ENCODE results near the gene ESRRG.

ESRRG gene

GRCh38 chr1:216665406-216665805 lies 57.8 kb downstream of the ESRRG start:
- H3K9ac ChIP-seq (ENCODE audit: low read length) = no peak overlapping the region
- H3K4me1 ChIP-seq (ENCODE audit: insufficient read depth, low read length) = no peaks in the 10 kb centered on the region
- no peaks in the 10 kb centered on the region for H3K27me3 ChIP-seq (ENCODE audit: control insufficient read depth in 1 of 2, insufficient read depth in 2 of 2, low read length in 2 of 2)
- H3K36me3 ChIP-seq (ENCODE audit: insufficient read depth, low read length) = no peaks in the 10 kb centered on the region
- H3K4me3 ChIP-seq (ENCODE audit: low read depth in 1 of 2, low read length in 2 of 2) = no peak overlapping the region
- no peak overlapping the region for H3K27ac ChIP-seq (ENCODE audit: low read depth, low read length)
- no peaks in the 10 kb centered on the region for H3K9me3 ChIP-seq (ENCODE audit: low read length)

GRCh38 chr1:216662681-216663080 lies 60.5 kb downstream of the ESRRG start:
- Histone ChIP-seq H3K9me3 (ENCODE audit: low read length) (no peaks in the 10 kb centered on the region), H3K36me3 (ENCODE audit: insufficient read depth, low read length) (no peaks in the 10 kb centered on the region), H3K4me1 (ENCODE audit: insufficient read depth, low read length) (no peaks in the 10 kb centered on the region), H3K4me3 (ENCODE audit: low read depth in 1 of 2, low read length in 2 of 2) (no peak overlapping the region), H3K9ac (ENCODE audit: low read length) (no peak overlapping the region), H3K27ac (ENCODE audit: low read depth, low read length) (no peak overlapping the region), H3K27me3 (ENCODE audit: control insufficient read depth in 1 of 2, insufficient read depth in 2 of 2, low read length in 2 of 2) (no peaks in the 10 kb centered on the region)

- H3K27ac ChIP-seq (ENCODE audit: low read depth, low read length) = no peak overlapping the region
- no peak overlapping the region for H3K9ac ChIP-seq (ENCODE audit: low read length)
- H3K4me1 ChIP-seq (ENCODE audit: insufficient read depth, low read length) = no peaks in the 10 kb centered on the region
- no peaks in the 10 kb centered on the region for H3K27me3 ChIP-seq (ENCODE audit: control insufficient read depth in 1 of 2, insufficient read depth in 2 of 2, low read length in 2 of 2)
- H3K4me3 ChIP-seq (ENCODE audit: low read depth in 1 of 2, low read length in 2 of 2) = no peak overlapping the region
- H3K9me3 ChIP-seq (ENCODE audit: low read length) = no peaks in the 10 kb centered on the region
- no peaks in the 10 kb centered on the region for H3K36me3 ChIP-seq (ENCODE audit: insufficient read depth, low read length)
Measured at GRCh38 chr1:216660561-216660960, 62.7 kb downstream of the ESRRG start.

- no peaks in the 10 kb centered on the region for H3K4me1 ChIP-seq (ENCODE audit: insufficient read depth, low read length)
- no peak overlapping the region for H3K9ac ChIP-seq (ENCODE audit: low read length)
- H3K27me3 ChIP-seq (ENCODE audit: control insufficient read depth in 1 of 2, insufficient read depth in 2 of 2, low read length in 2 of 2) = no peaks in the 10 kb centered on the region
Measured at GRCh38 chr1:216653001-216653400, 70.2 kb downstream of the ESRRG start.

GRCh38 chr1:216651826-216652418 lies 71.3 kb downstream of the ESRRG start:
- H3K36me3 ChIP-seq (ENCODE audit: insufficient read depth, low read length) = no peaks in the 10 kb centered on the region
- H3K27ac ChIP-seq (ENCODE audit: low read depth, low read length) = no peak overlapping the region
- H3K9ac ChIP-seq (ENCODE audit: low read length) = no peak overlapping the region

More at GRCh38 chr1:216653001-216653400, 70.2 kb downstream of the ESRRG start:
- Histone ChIP-seq H3K36me3 (ENCODE audit: insufficient read depth, low read length) (no peaks in the 10 kb centered on the region), H3K27ac (ENCODE audit: low read depth, low read length) (no peak overlapping the region), H3K4me3 (ENCODE audit: low read depth in 1 of 2, low read length in 2 of 2) (no peak overlapping the region), H3K9me3 (ENCODE audit: low read length) (no peaks in the 10 kb centered on the region)

GRCh38 chr1:216643176-216643575 lies 80.1 kb downstream of the ESRRG start:
- no peaks in the 10 kb centered on the region for H3K9me3 ChIP-seq (ENCODE audit: low read length)
- no peak overlapping the region for H3K4me3 ChIP-seq (ENCODE audit: low read depth in 1 of 2, low read length in 2 of 2)
- H3K9ac ChIP-seq (ENCODE audit: low read length) = no peak overlapping the region

More at GRCh38 chr1:216651826-216652418, 71.3 kb downstream of the ESRRG start:
- no peaks in the 10 kb centered on the region for H3K9me3 ChIP-seq (ENCODE audit: low read length)
- no peaks in the 10 kb centered on the region for H3K27me3 ChIP-seq (ENCODE audit: control insufficient read depth in 1 of 2, insufficient read depth in 2 of 2, low read length in 2 of 2)
- no peak overlapping the region for H3K4me3 ChIP-seq (ENCODE audit: low read depth in 1 of 2, low read length in 2 of 2)
- no peaks in the 10 kb centered on the region for H3K4me1 ChIP-seq (ENCODE audit: insufficient read depth, low read length)

GRCh38 chr1:216641669-216642460 lies 81.4 kb downstream of the ESRRG start:
- no peaks in the 10 kb centered on the region for H3K36me3 ChIP-seq (ENCODE audit: insufficient read depth, low read length)
- H3K4me1 ChIP-seq (ENCODE audit: insufficient read depth, low read length) = no peaks in the 10 kb centered on the region
- no peaks in the 10 kb centered on the region for H3K27me3 ChIP-seq (ENCODE audit: control insufficient read depth in 1 of 2, insufficient read depth in 2 of 2, low read length in 2 of 2)
- H3K4me3 ChIP-seq (ENCODE audit: low read depth in 1 of 2, low read length in 2 of 2) = no peak overlapping the region
- no peak overlapping the region for H3K9ac ChIP-seq (ENCODE audit: low read length)
- no peaks in the 10 kb centered on the region for H3K9me3 ChIP-seq (ENCODE audit: low read length)
- no peak overlapping the region for H3K27ac ChIP-seq (ENCODE audit: low read depth, low read length)

More at GRCh38 chr1:216643176-216643575, 80.1 kb downstream of the ESRRG start:
- Histone ChIP-seq H3K36me3 (ENCODE audit: insufficient read depth, low read length) (no peaks in the 10 kb centered on the region), H3K4me1 (ENCODE audit: insufficient read depth, low read length) (no peaks in the 10 kb centered on the region), H3K27me3 (ENCODE audit: control insufficient read depth in 1 of 2, insufficient read depth in 2 of 2, low read length in 2 of 2) (no peaks in the 10 kb centered on the region), H3K27ac (ENCODE audit: low read depth, low read length) (no peak overlapping the region)

GRCh38 chr1:216640100-216640499 lies 83.1 kb downstream of the ESRRG start:
- Histone ChIP-seq H3K9ac (ENCODE audit: low read length) (no peak overlapping the region), H3K36me3 (ENCODE audit: insufficient read depth, low read length) (no peaks in the 10 kb centered on the region), H3K4me3 (ENCODE audit: low read depth in 1 of 2, low read length in 2 of 2) (no peak overlapping the region), H3K27ac (ENCODE audit: low read depth, low read length) (no peak overlapping the region), H3K4me1 (ENCODE audit: insufficient read depth, low read length) (no peaks in the 10 kb centered on the region), H3K27me3 (ENCODE audit: control insufficient read depth in 1 of 2, insufficient read depth in 2 of 2, low read length in 2 of 2) (no peaks in the 10 kb centered on the region), H3K9me3 (ENCODE audit: low read length) (no peaks in the 10 kb centered on the region)

- Histone ChIP-seq H3K4me1 (ENCODE audit: insufficient read depth, low read length) (no peaks in the 10 kb centered on the region), H3K27ac (ENCODE audit: low read depth, low read length) (no peak overlapping the region), H3K9me3 (ENCODE audit: low read length) (no peaks in the 10 kb centered on the region), H3K9ac (ENCODE audit: low read length) (no peak overlapping the region), H3K36me3 (ENCODE audit: insufficient read depth, low read length) (no peaks in the 10 kb centered on the region), H3K27me3 (ENCODE audit: control insufficient read depth in 1 of 2, insufficient read depth in 2 of 2, low read length in 2 of 2) (no peaks in the 10 kb centered on the region), H3K4me3 (ENCODE audit: low read depth in 1 of 2, low read length in 2 of 2) (no peak overlapping the region)
Measured at GRCh38 chr1:216632980-216633379, 90.2 kb downstream of the ESRRG start.

- Histone ChIP-seq H3K4me1 (ENCODE audit: insufficient read depth, low read length) (no peaks in the 10 kb centered on the region), H3K4me3 (ENCODE audit: low read depth in 1 of 2, low read length in 2 of 2) (no peak overlapping the region), H3K9ac (ENCODE audit: low read length) (no peak overlapping the region), H3K27ac (ENCODE audit: low read depth, low read length) (no peak overlapping the region), H3K36me3 (ENCODE audit: insufficient read depth, low read length) (no peaks in the 10 kb centered on the region), H3K9me3 (ENCODE audit: low read length) (no peaks in the 10 kb centered on the region), H3K27me3 (ENCODE audit: control insufficient read depth in 1 of 2, insufficient read depth in 2 of 2, low read length in 2 of 2) (no peaks in the 10 kb centered on the region)
Measured at GRCh38 chr1:216630532-216630931, 92.7 kb downstream of the ESRRG start.

- no peaks in the 10 kb centered on the region for H3K4me1 ChIP-seq (ENCODE audit: insufficient read depth, low read length)
- no peaks in the 10 kb centered on the region for H3K9me3 ChIP-seq (ENCODE audit: low read length)
- H3K4me3 ChIP-seq (ENCODE audit: low read depth in 1 of 2, low read length in 2 of 2) = no peak overlapping the region
- H3K27ac ChIP-seq (ENCODE audit: low read depth, low read length) = no peak overlapping the region
- no peaks in the 10 kb centered on the region for H3K36me3 ChIP-seq (ENCODE audit: insufficient read depth, low read length)
- no peaks in the 10 kb centered on the region for H3K27me3 ChIP-seq (ENCODE audit: control insufficient read depth in 1 of 2, insufficient read depth in 2 of 2, low read length in 2 of 2)
- H3K9ac ChIP-seq (ENCODE audit: low read length) = no peak overlapping the region
Measured at GRCh38 chr1:216627252-216627651, 96.0 kb downstream of the ESRRG start.

Measured in muscle layer of colon (tissue), 2 donors.